ENCODE measurements around the gene HMGB4.

The HMGB4 gene

DNA sequence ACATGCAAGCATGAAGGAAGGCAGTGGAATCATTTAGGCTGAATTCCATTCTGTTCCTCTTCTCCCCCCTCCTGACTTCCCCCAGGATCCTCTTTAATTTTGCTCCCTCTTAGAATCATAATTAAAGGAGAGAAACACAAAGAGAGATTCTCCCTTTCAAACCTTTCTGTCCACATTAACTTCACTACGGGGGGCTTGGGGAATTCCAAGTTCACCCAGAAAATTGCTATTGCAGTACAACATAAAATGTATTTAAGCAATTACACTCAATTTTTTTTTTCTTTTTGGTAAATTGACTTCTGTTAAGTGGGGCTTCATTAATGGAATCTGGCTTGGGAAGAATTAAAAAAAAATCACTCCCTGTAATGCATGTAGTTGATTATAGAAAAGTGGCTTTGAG is 13.4 kb upstream of the HMGB4 start:
- ATAC-seq (replicated peaks; ENCODE audit: extremely low read depth, poor library complexity, severe bottlenecking) (no peak), DNase-seq (ENCODE audit: low spot score in 2 of 2) (no peak)
- Mint-ChIP-seq H3K36me3 (ENCODE audit: insufficient read depth) (no peaks in the 10 kb centered on the region), H3K4me1 (no peaks in the 10 kb centered on the region), H3K27ac (ENCODE audit: low read depth) (no peak overlapping the region), H3K4me3 (no peak overlapping the region), H3K9me3 (no peaks in the 10 kb centered on the region), H3K27me3 (peaks cover 49% of the 10 kb centered on the region)

DNA sequence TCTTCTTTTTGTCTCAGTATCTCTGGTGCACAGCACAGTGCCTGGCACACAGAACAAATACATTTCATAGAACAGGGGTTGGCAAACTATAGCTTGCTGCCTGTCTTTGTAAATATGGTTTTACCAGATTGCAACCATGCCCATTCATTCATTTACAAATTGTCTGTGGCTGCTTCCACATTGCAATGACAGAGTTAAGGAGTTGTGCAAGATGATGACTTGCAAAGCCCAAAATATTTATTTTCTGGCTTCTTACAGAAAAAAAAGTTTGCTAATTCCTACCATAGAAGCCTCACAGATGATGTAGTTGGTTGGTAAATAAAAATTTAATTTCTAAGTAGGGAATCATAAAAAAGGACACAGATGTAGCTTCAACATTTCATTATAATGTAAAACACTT is 11.2 kb upstream of the HMGB4 start:
- H3K36me3 Mint-ChIP-seq (ENCODE audit: insufficient read depth) = no peaks in the 10 kb centered on the region
- H3K9me3 Mint-ChIP-seq = no peaks in the 10 kb centered on the region
- H3K4me3 Mint-ChIP-seq = no peak overlapping the region
- H3K4me1 Mint-ChIP-seq = no peaks in the 10 kb centered on the region
- H3K27ac Mint-ChIP-seq (ENCODE audit: low read depth) = no peak overlapping the region
- peaks cover 50% of the 10 kb centered on the region for H3K27me3 Mint-ChIP-seq
- ATAC-seq (replicated peaks; ENCODE audit: extremely low read depth, poor library complexity, severe bottlenecking) = no peak
- DNase-seq (ENCODE audit: low spot score in 2 of 2) = no peak

DNA sequence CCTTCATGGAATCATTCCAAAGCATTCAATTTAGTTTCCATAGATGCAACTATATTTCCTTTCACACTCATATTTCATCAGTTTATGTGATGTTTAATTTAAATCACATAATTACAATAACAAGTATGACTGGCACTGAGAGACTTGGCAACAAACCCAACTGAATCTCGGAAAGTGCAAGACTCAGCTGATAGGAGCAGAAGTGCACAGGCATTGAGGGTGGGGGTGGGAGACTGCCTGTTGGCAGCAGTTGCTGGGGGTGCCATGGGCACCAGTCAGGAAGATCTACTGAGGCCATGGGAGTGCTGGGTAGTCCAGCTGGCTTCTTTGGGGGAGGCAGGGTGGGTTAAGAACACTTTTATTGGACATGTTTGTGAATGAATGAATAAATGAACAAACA is 10.4 kb upstream of the HMGB4 start:
- ATAC-seq (replicated peaks; ENCODE audit: extremely low read depth, poor library complexity, severe bottlenecking) (no peak), DNase-seq (ENCODE audit: low spot score in 2 of 2) (no peak)
- Mint-ChIP-seq H3K27me3 (peaks cover 46% of the 10 kb centered on the region), H3K27ac (ENCODE audit: low read depth) (no peak overlapping the region), H3K36me3 (ENCODE audit: insufficient read depth) (no peaks in the 10 kb centered on the region), H3K4me1 (no peaks in the 10 kb centered on the region), H3K4me3 (no peak overlapping the region), H3K9me3 (no peaks in the 10 kb centered on the region)

DNA sequence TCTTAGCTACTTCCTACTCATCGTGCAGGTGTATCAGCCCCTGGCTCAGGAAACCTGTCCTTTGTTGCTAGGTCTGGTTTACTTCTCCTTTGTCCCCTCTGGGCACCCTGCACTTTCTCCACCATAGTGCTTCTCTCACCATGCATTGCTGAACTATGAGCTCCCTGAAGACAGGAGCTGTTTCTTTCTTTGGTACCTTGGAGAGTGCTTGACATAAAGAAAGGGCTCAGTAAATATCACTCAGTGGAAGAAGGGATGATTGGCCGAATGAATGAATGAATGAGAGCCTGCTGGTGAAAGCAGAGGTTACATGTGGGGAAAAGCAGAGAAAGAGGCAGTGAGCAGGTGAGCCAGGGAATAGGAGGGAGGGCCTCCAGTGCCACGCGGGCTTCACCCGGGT is 9.8 kb upstream of the HMGB4 start:
- Mint-ChIP-seq H3K4me3 (no peak overlapping the region), H3K4me1 (no peaks in the 10 kb centered on the region), H3K9me3 (no peaks in the 10 kb centered on the region), H3K27ac (ENCODE audit: low read depth) (no peak overlapping the region), H3K36me3 (ENCODE audit: insufficient read depth) (no peaks in the 10 kb centered on the region), H3K27me3 (peaks cover 46% of the 10 kb centered on the region)
- no peak for ATAC-seq (replicated peaks; ENCODE audit: extremely low read depth, poor library complexity, severe bottlenecking)
- no peak for DNase-seq (ENCODE audit: low spot score in 2 of 2)

DNA sequence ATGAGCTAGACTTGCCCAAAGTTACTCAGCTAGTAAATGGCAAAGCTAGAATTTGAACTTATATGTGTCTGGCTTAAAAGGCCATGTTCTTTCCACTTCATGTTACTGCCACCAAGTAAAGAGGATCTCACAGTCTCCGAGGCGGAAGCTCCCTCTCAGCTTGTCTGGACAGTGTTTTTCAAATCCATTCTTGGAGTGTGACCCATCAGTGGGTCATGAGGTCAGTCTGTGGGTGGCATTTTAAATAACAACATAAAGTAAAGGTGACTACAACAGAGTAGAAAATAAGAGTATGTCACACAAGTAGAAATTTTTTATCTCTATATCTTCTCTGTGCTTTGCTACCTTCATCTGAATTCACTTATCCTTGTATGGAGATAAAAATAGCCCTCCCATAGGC is 3.2 kb upstream of the HMGB4 start:
- Mint-ChIP-seq H3K4me3 (no peak overlapping the region), H3K27ac (ENCODE audit: low read depth) (no peak overlapping the region), H3K27me3 (peaks cover 53% of the 10 kb centered on the region), H3K9me3 (no peaks in the 10 kb centered on the region), H3K36me3 (ENCODE audit: insufficient read depth) (no peaks in the 10 kb centered on the region), H3K4me1 (no peaks in the 10 kb centered on the region)
- ATAC-seq (replicated peaks; ENCODE audit: extremely low read depth, poor library complexity, severe bottlenecking) = no peak
- DNase-seq (ENCODE audit: low spot score in 2 of 2) = no peak

DNA sequence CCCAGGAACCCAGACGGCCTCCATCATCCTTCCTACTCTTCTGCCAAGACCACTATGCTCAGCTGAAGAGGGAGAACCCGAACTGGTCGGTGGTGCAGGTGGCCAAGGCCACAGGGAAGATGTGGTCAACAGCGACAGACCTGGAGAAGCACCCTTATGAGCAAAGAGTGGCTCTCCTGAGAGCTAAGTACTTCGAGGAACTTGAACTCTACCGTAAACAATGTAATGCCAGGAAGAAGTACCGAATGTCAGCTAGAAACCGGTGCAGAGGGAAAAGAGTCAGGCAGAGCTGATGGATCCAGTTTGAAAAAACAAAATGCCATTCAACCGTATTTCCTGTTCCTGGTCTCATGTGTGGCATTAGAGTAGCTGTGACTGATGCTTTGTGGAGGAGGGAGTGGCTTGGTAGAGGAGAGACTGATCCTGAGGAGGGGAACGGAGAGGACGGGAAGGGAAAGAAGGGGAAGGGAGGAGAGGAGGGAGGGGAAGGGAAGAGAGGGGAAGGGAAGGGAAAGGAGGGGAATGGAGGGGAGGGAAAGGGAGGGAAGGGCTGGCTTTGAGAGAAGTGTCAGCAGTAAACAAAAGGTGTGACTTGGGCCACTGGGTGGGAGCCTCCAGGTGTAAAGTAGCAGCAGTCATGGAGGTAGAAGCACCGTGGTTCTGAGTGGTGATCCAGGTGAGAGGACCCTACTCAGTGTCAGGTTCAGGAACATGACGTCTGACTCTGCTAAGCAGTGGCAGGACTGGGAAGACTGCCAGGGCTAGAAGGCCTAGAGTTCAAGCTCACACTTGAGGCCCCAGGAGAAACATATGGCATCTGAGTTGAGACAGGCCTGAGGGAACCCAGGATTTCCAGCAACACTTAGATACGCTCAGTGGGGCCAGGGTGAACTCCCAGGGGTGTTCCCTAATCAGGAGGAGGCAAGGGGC is 846 bp downstream of the HMGB4 start:
- H3K4me3 Mint-ChIP-seq = no peak overlapping the region
- peaks cover 44% of the 10 kb centered on the region for H3K27me3 Mint-ChIP-seq
- no peak for DNase-seq (ENCODE audit: low spot score in 2 of 2)

DNA sequence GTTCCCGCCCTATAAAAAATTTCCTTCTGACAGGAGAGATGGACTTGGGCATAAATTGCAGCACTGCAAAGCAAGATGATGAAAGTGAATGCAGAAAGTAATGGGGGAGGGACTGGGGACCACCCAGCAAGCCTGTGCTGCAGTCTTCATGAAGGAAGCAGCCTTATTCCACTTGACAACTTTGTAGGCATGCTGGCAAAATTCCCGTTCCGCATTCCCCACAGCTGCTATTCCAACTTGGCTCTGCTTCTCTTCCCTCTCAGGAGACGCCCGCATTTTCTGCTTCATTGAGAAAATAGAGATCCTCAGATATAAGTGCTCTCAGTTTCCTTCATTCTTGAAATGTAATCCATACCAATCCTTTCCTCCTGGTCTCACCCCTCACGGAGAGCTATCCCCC is 2.4 kb downstream of the HMGB4 start:
- no peak overlapping the region for H3K27ac Mint-ChIP-seq (ENCODE audit: low read depth)
- no peaks in the 10 kb centered on the region for H3K4me1 Mint-ChIP-seq
- H3K36me3 Mint-ChIP-seq (ENCODE audit: insufficient read depth) = no peaks in the 10 kb centered on the region
- H3K9me3 Mint-ChIP-seq = no peaks in the 10 kb centered on the region
- DNase-seq (ENCODE audit: low spot score in 2 of 2) = no peak
- peaks cover 41% of the 10 kb centered on the region for H3K27me3 Mint-ChIP-seq
- no peak overlapping the region for H3K4me3 Mint-ChIP-seq
- ATAC-seq (replicated peaks; ENCODE audit: extremely low read depth, poor library complexity, severe bottlenecking) = no peak

More for the DNA sequence above, 846 bp downstream of the HMGB4 start:
- no peak for ATAC-seq (replicated peaks; ENCODE audit: extremely low read depth, poor library complexity, severe bottlenecking)
- no peak overlapping the region for H3K27ac Mint-ChIP-seq (ENCODE audit: low read depth)
- H3K9me3 Mint-ChIP-seq = no peaks in the 10 kb centered on the region
- H3K36me3 Mint-ChIP-seq (ENCODE audit: insufficient read depth) = no peaks in the 10 kb centered on the region
- no peaks in the 10 kb centered on the region for H3K4me1 Mint-ChIP-seq

DNA sequence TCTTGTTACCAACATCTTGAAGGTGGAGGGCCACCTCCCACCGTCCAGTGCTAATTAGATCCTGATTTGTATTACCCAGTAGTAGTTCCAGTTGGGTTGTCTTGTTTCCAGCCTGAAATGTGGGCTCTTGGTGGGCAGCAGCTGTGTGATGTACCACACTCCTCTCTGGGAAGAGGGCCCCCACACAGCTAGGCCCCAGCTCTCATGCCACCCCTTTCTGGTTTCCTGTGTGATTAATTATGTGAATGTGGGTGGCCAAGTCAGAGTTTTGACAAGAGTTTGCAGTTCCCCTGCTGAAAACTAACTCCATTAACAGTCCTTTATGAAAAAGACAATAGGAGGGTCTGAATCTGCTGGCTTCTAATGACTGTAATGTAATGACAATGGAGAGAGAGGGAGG is 3.8 kb downstream of the HMGB4 start:
- Mint-ChIP-seq H3K4me3 (no peak overlapping the region), H3K36me3 (ENCODE audit: insufficient read depth) (no peaks in the 10 kb centered on the region), H3K9me3 (no peaks in the 10 kb centered on the region), H3K27me3 (peaks cover 28% of the 10 kb centered on the region), H3K4me1 (no peaks in the 10 kb centered on the region), H3K27ac (ENCODE audit: low read depth) (no peak overlapping the region)
- DNase-seq (ENCODE audit: low spot score in 2 of 2) = no peak
- no peak for ATAC-seq (replicated peaks; ENCODE audit: extremely low read depth, poor library complexity, severe bottlenecking)

DNA sequence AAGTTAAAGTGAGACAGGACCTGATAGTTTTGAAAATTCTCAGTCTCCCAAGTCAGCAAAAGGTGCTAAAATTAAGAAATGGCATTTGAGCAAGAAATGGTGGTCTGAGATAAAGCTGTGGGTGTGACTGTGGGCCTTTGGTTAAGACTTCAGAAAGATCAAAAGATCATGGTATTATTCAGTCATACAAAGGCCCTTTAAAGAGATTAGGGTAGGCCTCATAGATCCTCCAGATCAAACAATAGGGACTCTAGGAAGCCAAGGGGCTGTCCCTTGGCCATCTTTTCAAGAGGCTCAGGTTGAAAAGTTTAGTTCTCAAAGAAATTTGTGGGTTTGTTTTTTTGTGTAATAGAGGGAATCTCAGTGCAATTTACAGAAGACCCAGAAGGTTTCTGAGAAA is 8.4 kb downstream of the HMGB4 start:
- Mint-ChIP-seq H3K4me3 (no peak overlapping the region), H3K36me3 (ENCODE audit: insufficient read depth) (no peaks in the 10 kb centered on the region), H3K27me3 (peaks cover 30% of the 10 kb centered on the region), H3K4me1 (no peaks in the 10 kb centered on the region), H3K27ac (ENCODE audit: low read depth) (no peak overlapping the region), H3K9me3 (no peaks in the 10 kb centered on the region)
- ATAC-seq (replicated peaks; ENCODE audit: extremely low read depth, poor library complexity, severe bottlenecking) (no peak), DNase-seq (ENCODE audit: low spot score in 2 of 2) (no peak)

DNA sequence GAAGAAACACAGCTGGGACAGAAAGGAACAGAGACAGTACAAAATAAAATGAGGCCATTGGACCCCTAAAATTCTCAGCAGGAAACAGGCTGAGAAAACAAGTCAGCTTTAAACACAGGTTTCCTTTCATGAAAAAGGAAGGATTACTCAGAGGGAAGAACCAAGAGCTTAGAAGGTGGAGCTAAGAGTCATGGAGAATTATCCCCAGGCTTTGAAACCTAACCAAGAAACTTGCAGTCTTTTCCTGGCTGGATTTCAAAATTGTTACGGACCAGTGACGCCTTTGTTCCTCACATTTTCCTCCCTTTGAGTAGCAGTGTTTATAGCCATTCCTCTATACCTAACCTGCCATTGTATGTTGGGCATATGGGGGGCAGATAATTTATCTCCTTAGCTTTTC is 8.8 kb downstream of the HMGB4 start:
- no peak overlapping the region for H3K4me3 Mint-ChIP-seq
- H3K27me3 Mint-ChIP-seq = peaks cover 34% of the 10 kb centered on the region
- H3K27ac Mint-ChIP-seq (ENCODE audit: low read depth) = no peak overlapping the region
- H3K4me1 Mint-ChIP-seq = no peaks in the 10 kb centered on the region
- no peaks in the 10 kb centered on the region for H3K36me3 Mint-ChIP-seq (ENCODE audit: insufficient read depth)
- no peaks in the 10 kb centered on the region for H3K9me3 Mint-ChIP-seq
- no peak for DNase-seq (ENCODE audit: low spot score in 2 of 2)
- ATAC-seq (replicated peaks; ENCODE audit: extremely low read depth, poor library complexity, severe bottlenecking) = no peak

DNA sequence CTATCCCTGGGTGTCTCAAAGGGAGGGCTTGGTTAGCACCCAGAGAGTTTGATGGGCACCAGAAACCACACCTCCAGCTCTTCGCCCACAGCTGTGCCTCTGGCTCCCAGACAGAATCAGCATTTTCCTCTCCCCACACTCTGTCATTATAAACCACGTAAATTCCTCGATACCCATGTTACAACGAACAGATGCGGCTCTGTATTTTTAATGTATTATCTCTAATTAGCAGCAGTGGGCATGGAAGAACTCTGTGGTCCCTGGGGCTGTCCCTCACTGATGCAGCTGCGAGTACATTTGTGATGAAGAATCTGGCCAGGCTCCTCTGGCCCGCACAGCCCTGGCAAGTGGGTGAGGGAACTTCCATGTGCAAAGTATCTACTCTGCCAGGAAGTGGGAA is 10.8 kb downstream of the HMGB4 start:
- no peak overlapping the region for H3K27ac Mint-ChIP-seq (ENCODE audit: low read depth)
- H3K36me3 Mint-ChIP-seq (ENCODE audit: insufficient read depth) = no peaks in the 10 kb centered on the region
- no peak overlapping the region for H3K4me3 Mint-ChIP-seq
- ATAC-seq (replicated peaks; ENCODE audit: extremely low read depth, poor library complexity, severe bottlenecking) = no peak
- DNase-seq (ENCODE audit: low spot score in 2 of 2) = no peak
- H3K4me1 Mint-ChIP-seq = no peaks in the 10 kb centered on the region
- no peaks in the 10 kb centered on the region for H3K9me3 Mint-ChIP-seq
- H3K27me3 Mint-ChIP-seq = peaks cover 35% of the 10 kb centered on the region

DNA sequence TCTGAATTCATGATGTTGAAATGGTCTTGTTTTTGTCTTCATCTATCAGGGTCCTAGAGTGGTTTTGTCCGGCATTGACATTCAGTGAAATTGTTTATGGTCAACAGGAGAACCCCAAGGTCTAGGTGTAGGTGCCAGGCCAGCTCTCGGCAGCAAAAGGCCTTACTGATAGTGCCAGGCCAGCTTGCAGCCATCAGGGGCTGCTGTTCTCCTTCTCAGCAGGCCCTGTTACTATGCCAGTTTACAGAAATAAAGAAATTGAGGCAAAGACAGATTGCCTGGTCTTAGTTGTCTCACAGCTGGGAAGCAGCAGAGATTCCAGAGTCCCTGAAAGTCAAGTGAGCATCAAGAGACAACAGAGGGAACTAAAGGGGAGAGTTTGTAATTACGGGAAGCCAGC is 12.0 kb downstream of the HMGB4 start:
- no peaks in the 10 kb centered on the region for H3K36me3 Mint-ChIP-seq (ENCODE audit: insufficient read depth)
- H3K4me1 Mint-ChIP-seq = no peaks in the 10 kb centered on the region
- H3K27me3 Mint-ChIP-seq = peaks cover 35% of the 10 kb centered on the region
- H3K27ac Mint-ChIP-seq (ENCODE audit: low read depth) = no peak overlapping the region
- ATAC-seq (replicated peaks; ENCODE audit: extremely low read depth, poor library complexity, severe bottlenecking) (no peak), DNase-seq (ENCODE audit: low spot score in 2 of 2) (no peak)
- H3K9me3 Mint-ChIP-seq = no peaks in the 10 kb centered on the region
- H3K4me3 Mint-ChIP-seq = no peak overlapping the region

DNA sequence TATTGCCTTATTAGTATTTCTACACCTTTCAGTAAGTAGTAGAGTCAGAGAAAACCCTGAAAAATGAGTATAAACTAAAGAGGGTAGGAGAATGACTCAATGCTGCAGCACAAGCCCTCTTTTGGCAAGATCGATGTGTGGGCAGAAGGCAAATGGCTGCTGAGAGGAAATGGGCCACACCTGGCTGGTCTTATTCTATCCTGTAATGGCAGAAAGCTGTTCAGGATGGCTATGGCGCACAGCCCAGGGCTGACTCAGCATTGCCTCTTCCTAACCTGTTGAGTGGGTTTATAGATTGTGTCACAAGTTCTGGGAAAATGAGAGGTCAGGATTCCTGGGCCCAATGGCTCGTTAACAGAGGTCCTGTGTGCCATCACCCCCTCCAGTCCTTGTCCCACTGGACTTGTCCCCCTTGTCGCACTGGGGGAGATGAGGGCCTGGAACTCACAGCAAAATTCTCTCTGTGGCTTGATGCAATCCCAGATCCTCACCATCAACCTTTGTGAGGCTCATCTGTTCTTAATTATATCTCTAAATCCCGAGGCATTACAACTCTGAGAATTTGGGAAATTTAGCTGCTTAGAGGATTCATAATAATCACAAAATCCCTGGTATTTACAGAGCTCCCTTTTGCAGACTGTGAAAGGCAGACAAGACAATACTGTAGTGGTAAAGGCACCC is 13.2 kb downstream of the HMGB4 start:
- ATAC-seq (replicated peaks; ENCODE audit: extremely low read depth, poor library complexity, severe bottlenecking) = no peak
- H3K4me1 Mint-ChIP-seq = no peaks in the 10 kb centered on the region
- no peak overlapping the region for H3K4me3 Mint-ChIP-seq
- H3K36me3 Mint-ChIP-seq (ENCODE audit: insufficient read depth) = no peaks in the 10 kb centered on the region
- peaks cover 35% of the 10 kb centered on the region for H3K27me3 Mint-ChIP-seq
- H3K9me3 Mint-ChIP-seq = no peaks in the 10 kb centered on the region
- no peak for DNase-seq (ENCODE audit: low spot score in 2 of 2)
- H3K27ac Mint-ChIP-seq (ENCODE audit: low read depth) = no peak overlapping the region

All from central memory CD8-positive, alpha-beta T cell (primary cell).